ENCODE measurements around the gene TNS1.

TNS1 gene

DNA sequence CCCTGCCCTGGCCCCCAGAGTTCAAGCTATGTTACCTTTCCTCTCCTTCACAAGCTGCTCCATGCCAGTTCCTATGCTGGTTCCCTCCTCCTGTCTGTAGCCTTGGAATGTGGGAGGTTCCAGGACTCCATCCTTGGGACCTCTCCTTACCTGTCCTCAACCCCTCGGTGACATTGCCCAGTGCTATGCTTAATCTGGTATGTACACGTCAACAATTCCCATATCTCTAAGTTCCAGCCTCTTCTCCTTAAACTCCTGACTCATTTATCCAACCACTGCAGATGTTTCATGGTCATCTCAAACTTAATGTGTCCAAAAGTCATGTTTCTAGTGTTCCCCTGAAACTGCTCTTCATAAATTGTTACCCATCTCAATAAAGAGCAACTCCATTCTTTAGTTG, 160.8 kb downstream of the TNS1 start:
- DNase-seq, result no peak

DNA sequence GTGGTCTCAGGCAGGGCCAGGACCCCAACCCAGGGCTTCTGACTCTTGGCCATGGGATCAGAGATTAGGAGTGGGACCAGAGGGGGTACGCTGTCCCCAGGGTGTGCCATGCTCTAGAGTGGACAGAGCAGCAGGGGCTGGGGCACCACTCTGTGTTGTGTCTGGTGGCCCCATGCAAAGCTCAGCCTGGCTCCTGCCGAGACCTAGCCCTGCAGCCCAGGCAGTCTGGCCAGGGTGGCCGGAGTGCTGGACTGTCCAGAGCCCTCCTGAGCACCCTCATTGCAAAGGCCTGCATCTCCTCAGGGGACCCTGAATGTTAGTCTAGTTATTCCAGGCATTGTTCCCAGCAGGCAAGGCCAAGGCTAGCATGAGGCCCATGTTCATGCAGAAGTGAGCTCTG, 162.3 kb downstream of the TNS1 start:
- DNase-seq, result no peak

DNA sequence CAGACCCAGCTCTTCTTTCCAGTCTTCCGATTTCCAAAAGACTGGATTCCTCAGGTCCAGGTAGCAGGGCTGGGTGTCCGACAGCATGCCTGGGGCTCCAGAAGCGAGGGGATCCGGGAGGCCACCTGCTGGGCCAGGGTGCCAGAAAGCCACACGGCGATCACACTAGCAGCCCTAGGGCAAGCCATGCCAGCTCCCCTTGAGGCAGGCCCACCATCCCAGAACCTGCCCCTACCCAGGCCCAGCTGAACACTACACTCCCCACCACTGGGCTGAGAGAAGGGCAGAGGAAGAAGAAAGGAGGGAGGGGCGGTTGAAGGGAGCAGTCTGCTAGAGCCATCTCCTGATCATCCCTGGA, 163.1 kb downstream of the TNS1 start:
- no peak for DNase-seq

DNA sequence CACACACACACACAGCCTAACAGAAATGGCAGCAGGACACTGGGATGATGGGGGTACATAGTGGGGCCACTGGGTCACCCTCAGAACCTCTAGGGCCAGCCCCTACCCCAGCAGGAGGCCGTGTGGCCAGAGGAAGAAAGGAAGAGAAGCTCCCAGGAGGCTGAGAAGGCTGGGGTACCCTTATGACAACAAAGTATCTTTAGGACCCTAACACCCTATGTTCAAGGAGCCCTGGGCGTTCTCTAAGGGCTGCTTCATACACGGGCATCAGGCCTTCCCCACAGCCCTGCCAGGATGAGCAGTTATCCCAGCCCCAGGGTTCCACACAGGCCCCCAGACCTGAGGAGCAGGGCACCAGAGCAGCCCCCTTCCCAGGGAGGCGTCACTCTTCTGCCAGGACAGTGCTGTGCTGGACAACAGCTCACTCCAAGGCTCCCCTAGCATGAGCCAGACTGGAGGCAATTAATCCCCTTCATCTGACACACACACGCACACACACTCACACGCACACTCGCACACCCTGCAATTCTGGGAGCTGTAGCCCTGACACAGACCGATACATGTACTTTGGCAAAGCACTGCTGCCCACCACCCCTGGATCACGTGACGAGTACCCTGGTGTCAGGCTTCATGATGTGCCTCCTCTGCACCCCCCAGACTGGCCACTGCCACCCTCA, 163.6 kb downstream of the TNS1 start:
- no peak for DNase-seq

DNA sequence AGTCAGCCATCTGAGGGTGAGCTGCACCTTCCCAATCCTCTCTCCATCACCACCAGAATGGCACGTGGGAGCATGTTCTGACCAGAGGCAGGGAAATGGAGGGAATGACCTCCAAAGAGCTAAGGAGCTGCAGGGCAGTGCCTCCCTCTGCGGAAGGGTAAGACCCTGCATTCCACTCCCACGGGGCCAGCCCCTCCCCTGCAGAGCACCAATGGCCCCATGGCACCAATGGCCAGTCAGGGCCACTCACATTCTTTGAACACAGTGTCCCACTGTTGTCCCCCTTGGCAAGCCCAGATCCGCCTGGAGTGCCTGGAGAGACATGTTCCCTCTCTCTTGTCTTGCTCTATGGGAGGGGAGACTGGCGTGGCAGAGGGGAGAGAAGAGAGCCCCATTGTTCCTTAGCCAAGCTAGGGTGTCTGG, 164.4 kb downstream of the TNS1 start:
- no peak for DNase-seq

DNA sequence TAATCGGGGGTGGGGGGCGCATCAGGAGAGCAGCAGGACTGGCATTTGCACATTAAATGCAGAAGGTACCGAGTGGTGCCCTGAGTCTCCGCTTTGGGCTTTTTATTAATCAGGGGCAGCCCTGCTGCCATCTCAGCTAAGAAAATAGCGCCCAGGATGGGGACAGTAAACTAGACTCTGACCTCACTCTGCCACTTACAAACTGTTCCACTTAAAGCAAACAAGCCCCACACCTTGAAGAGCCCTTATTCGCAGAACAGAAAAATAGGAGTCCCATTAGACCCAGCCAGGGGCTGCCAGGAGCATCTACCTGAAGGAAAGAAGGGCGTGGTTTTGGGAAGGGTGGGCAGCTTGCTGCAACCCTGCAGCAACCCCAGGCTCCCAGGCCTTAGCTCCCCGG, 165.3 kb downstream of the TNS1 start:
- DNase-seq, result no peak

DNA sequence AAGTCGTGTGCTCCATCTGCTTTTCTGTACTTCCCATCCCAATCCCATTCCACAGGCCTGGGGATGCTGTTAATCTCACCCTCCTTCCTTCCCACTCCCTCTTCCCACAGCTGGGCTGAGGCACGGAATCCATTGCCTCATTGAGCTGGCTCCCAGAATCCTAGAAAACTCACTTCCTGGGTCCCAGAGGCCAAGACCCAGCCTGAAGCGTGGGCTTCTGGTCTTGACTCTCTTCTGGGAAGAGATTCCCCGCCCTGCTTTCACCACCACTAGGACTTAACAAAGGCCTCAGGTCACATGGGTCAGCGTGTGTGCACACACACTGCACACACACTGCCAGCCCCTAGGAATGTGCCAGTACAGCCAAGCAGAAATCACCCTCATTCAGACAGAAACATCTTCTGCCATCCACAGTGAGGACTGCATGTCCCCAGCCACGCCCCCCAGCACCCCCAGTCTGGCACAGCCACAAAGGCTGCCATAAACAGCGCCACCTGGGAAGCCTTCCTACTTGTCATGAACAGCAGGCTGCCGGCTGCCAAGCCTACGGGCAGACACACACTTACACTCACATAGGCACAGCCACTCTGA, 165.8 kb downstream of the TNS1 start:
- DNase-seq, result no peak

DNA sequence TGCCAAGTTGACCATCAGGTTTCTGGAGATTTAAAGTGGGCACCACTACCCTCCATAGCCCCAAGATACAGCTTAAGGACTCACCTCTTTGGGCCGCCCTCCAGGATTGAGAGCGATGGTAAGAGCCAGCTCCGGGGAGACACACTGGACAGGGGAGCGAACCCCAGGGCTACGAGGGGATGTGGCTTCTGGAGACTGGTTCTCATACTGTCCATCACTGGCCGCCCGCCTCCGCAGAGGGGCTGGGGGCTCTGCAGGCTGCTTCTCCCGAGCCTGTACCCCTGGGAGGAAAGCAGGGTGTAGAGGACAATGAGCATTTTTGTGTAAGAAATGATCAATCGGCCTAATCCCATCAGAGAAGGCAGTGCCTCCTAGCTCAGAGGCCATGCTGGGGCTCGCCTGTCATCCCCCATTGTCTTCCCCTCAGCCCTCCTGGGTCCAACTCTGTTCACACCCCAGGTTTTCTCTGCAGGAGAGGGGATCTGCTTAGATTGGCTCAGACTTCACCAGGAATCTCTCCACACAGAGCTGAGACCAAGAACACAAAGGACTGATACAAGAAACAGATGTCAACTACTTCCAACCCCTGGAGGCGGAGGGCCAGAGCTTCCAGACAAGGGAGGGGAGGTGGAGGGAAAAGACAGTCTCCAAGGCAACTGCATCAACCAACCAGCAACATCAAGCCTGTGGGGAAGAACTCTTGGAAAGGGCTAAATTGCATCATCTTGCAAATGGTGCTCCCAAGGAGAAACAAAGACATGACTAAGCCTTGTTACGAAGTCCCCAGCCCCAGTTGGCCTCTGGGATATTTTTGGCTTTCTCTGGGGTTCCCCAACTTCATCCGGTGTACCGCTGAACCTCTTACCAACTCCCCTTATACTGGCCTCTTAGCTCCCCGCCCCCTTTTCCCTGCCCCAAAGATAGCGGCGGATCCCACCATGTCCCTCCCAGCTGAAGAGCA, 166.6 kb downstream of the TNS1 start:
- DNase-seq, result peak; percentile 15

DNA sequence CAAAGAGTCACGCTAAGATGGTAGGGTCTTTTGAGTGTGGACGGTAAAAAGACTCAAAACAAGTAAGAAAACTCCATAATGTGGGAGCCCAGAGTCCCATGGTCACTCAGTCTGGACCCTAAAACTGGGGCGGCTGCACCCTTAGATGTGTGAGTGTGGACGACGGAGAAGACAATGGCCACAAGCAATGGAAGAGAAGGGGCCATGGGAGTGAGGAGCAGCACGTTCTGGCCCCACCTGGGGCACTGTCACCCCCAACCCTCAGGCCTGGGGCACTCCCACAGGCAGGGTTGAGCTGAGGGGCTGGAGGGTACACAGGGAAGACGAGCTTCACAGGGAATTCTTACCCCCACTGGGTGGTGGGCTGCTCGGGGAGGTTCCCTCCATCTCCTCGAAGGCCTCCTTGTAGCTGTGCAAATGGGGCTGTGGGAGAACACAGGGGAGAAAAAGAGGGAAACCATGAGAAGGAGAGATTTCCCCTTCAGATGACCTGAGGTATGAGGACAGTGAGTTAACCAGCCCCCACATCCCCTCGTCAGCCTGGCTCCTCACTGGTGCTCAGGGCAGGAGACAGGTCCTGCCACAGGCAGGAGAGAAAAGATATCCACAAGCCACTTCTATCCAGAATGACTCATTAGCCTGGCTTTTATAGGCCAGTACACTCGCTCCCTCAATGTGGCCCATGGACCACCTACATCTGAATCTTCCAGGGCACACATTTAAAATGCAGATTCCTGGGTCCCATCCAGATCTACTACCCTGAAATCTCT, 167.9 kb downstream of the TNS1 start:
- DNase-seq, result no peak

DNA sequence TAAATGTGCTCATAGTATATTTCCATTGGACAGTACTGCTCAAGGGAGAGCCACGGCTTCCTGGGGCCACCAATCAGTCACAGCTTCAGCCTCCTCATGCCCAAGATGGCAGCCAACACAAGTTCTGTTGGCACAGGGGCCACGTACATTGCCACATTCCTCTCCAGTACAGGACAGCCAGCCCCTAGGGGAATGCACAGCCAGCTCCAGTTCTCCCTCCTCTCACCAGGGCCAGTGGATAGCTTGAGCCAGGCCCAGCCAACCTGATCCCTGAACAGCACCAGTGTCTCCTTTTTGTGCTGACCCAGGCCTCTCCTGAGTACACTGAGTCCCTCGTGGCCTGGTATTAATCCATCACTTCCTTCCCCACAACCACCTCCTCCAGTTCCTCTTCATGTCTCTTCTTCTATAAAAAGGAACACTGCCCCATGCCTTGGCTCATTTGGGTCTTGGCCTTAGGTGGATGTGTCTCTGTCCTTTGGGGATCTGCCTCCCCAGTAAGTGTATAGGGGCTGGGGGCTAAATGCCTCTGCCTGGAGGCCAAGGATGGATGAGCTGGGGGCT, 168.7 kb downstream of the TNS1 start:
- DNase-seq, result no peak

DNA sequence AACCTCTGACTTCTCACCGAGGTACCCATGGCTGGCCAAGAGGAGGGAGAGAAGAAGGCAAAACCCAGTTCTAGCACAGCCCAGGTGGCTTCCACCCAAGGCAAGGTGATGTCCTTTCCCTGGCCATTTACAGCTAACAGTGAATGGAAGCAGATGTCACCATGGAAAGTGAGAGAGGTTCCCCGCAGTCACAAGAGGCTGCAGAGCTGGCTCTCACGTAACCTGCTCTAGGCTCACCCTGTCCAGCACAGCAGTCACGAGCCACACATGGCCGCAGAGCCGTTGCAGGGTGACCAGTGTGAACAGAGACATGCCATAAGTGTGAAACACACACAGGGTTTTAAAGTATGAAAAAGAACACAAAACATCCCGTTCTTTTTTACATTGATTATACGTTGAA, 169.4 kb downstream of the TNS1 start:
- DNase-seq, result no peak

DNA sequence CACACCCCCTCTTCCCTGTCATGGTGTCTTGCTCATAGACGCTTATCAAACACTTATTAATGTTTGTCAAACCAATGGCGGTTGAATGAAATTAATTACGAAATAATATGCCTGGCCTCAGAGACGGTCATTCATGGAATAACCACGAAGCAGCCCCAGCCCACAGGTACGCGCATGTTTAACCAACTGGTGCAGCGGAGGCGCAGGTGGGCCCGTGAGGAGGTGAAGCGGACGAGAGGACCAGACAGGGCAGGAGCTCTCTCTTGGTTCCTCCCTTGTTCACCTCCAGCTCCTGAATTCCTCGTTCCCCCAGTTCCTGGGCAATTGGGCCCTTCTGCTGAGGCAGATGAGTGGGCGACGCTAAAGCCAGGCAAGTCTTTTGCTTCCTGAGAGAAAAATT, 169.8 kb downstream of the TNS1 start:
- DNase-seq, result no peak

DNA sequence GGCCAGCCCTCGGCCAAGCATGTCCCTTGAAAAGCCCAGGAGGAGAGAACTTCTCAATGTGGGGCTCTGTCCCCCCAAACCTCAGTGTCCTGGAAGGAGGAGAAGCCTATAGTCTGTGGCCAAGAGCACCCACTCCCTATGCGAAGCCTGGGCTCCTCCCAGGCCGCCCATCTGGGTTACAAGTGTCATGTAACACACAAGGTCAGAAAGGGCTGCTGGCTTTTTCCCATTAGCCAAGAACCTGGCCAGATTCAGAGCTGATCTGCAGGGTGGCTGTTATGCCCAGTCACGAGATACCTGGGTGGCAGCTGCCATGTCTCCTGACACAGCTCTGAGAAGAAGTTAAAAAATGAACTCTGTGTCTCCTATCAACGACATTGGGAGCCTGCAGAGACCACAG, 170.7 kb downstream of the TNS1 start:
- no peak for DNase-seq

DNA sequence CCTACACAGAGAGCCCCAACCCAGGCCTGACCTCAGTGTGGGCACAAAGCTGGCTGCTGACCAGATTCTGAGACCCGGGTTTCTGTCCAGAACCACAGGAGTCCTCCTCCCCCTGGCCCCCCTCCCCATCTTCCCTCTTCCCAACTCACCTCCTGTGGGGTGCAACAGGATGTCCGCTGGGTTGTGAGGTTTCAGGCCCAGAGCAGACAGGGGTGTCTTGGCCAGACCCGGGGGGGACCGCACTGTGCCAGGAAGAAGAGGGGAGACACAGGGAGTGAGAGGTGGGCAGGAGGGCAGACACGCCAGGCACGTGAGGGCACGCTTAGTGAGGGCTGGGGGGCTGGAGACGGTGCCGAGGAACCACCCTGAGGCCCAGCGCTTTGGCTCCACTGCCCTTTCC, 171.5 kb downstream of the TNS1 start:
- DNase-seq, result no peak

DNA sequence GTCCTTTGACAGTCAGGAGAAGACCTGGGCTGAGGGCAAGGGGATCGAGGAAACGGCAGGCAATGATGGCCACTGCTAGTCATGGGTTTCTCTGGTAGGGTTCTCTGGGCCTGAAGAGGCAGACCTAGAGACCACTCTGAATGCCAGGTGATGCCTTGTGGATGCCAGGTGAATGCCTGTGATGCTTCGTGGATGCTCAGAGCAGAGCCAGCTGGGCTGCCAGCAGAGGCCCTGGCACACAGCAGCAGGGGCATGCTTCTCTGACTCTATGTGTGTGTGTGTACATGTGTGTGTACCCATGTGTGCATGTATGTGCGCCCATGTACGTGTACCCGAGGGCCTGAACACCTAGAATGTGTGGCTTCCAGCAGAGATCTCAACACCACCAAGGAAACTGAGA, 172.0 kb downstream of the TNS1 start:
- DNase-seq, result no peak

DNA sequence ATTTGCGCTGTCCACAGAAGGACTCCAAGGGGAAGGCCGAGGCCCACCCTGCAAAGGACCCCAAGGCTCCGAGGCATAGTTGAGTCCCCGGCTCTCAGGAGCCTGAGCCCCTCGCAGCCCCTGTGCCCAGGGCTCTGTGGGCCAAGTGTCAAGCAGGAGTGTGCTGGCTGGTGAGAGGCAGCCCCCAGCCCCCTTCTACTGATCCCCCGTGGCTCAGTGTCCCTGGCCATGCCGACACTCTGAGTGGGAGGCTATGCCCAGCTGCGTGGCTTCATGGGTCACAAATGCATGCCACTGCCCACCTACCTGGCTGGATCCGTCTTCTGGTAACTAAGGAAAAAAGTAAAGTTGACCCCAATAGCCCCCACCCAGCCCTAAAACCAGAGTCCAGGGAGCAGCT, 172.7 kb downstream of the TNS1 start:
- no peak for DNase-seq

DNA sequence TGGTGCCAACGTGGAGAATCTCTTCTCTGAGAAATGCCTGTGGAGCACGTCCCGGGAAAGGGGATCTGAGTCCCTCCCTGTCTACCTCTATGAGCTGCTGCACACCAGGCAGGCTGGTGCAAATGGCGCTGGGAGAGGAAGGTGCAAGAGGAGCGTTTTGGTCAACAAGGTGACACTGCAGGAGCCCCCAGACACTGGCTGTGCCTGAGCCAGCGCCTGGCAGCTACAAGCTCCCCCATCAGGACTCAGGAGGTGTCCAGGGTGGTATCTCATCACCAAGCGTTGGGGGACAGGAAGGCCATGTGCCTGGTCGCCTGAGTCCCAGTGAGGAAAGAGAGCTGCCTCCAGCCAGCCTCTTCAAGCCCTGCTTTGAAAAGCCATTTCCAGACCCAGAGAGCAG, 173.4 kb downstream of the TNS1 start:
- DNase-seq, result no peak

DNA sequence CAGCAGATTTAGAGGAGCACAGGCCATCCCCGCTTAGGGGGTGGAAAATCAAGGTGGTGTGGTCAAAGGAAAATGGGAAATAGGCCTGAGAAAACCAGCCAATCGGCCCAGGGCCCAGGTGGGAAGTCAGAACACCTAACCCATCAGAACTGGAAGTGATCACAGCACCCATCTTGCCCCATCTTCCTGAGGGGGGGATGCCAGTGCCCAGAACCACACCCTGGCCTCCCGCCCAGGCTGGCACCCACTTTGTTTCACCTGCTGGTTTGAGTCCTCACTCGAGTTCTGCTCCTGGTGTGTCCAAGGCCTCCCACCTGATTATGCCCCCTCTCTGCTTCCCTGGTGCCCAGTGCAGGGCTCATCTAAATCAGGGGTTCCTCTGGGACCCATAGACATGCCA, 174.5 kb downstream of the TNS1 start:
- no peak for DNase-seq

DNA sequence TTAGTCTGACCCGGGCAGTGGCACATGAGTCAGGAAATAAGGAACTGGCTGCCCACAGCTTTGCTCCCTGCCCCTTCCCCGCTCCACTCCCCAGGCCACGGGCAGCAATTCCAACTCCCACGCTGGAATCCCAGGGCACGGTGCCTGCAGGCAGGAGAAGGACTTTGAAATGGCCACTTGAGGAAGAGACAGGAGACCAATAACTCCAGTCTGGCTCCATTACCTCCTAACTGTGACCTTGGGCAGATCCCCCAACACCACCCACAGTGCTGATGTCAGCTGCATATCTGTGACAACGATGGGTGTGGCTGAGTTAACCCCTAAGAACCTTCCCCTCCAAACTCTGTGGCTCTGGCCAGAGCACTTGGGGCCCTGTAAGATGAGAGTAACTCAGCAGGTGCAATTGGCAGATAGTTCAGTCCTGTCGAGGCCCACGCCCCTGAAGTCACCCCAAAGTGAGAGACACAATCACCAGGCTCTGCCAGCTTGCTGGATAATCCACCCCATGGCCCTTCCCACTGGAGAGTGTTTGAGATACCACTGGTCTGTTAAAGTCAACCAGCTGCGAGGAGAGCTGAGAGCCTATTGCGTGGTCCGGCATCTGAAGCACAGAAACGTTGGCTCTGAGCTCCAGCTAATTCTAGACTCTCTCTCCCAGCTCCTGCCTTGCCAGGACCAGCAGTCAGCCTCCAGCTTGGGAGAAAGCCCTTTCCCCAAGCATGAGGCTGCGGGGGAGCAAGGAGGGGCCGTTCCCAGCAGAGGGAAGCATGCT, 175.2 kb downstream of the TNS1 start:
- no peak for DNase-seq

DNA sequence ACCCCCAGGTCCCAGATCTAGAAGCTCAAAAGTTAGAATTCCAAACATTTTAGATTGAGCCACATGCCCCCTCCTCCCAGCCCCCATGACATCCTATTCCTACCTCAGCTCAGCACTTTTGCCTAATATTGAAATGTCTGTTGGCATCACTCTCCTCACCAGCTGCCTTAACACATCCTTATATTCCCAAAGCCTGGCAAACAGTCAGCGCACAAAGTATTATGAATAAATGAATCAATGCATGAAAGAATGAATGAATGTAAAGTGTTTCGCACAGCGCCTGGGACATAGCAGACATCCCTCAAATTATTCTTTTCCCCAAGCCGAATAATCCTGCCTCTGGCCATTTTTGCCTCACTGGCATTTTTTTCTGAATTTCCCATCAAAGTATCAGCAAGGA, 175.8 kb downstream of the TNS1 start:
- no peak for DNase-seq

DNA sequence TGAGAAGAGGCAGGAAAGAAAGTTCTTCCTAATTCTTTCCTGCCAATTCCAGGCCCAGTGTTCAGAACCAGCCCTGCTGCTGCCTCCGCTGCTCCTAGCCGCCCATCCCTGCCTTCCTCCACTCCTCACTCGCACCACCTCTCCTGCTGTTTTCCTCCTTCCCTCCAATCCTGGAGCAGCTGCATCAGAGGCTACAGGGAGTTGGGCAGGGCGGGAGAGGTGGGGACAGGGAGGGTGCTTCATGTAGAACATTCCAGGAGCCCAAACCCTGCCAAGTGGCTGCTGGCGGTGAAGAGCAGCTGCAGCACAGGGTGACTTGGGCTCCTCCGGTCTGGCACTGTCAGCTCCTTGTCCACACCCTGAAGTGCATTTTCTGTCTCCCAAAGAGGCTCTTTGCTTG, 176.3 kb downstream of the TNS1 start:
- no peak for DNase-seq
